Breast epithelium (tissue), 4 donors: ENCODE results near the gene SYNPO2. TPM values are rescaled to one million over a fixed set of nuclear protein-coding genes. Genes with fewer than 3 reads are reported as not detected.

Experiments
- DNase-seq, 2 donors: peaks; one replicate each; pipeline ENCODE4 v3.0.0-alpha.2; 2019; ENCODE audit warnings: low spot score in 2 of 2
- H3K27ac ChIP-seq, 2 donors: fragments of 200-600 bp; sonication (generic) in 1 of 2; one replicate each; pipeline ENCODE4 v1.5.1; 2016 to 2019; ENCODE audit warnings: mild to moderate bottlenecking in 1 of 2
- H3K27me3 ChIP-seq, 2 donors: fragments of 200-600 bp; sonication (generic) in 1 of 2; one replicate each; pipeline versions ENCODE4 v1.5.1 to v1.6.0; 2017 to 2019; ENCODE audit warnings: control low read depth in 1 of 2, mild to moderate bottlenecking in 1 of 2
- H3K36me3 ChIP-seq: fragments of 200-600 bp; one replicate; pipeline ENCODE4 v1.5.1; 2019
- H3K4me1 ChIP-seq, 2 donors: fragments of 200-600 bp; sonication (generic); one replicate each; pipeline ENCODE4 v1.5.1; 2016 to 2019; ENCODE audit warnings: control low read depth in 1 of 2
- H3K4me3 ChIP-seq, 3 donors: fragments of 200-600 bp; sonication (generic); 1 replicate in 2 of 3; 2 replicates in 1 of 3; pipeline ENCODE4 v1.5.1; 2016 to 2019; ENCODE audit warnings: mild to moderate bottlenecking in 3 of 3, moderate library complexity in 2 of 3
- H3K9me3 ChIP-seq, 2 donors: fragments of 200-600 bp; sonication (generic) in 1 of 2; one replicate each; pipeline ENCODE4 v1.5.1; 2016 to 2019; ENCODE audit warnings: control low read depth in 1 of 2
- CTCF ChIP-seq, 3 donors: fragments of 450-650 bp; IDR thresholded peaks; one replicate each; pipeline ENCODE4 v1.5.1; 2016 to 2017; ENCODE audit warnings: antibody characterized with exemption in 3 of 3, mild to moderate bottlenecking in 3 of 3, moderate library complexity in 3 of 3
- POLR2A ChIP-seq: fragments of 450-650 bp; IDR thresholded peaks from one replicate; pipeline ENCODE4 v1.6.1; 2016; ENCODE audit warnings: antibody characterized with exemption, mild to moderate bottlenecking, moderate library complexity
- POLR2AphosphoS5 ChIP-seq, 3 donors: sonication (generic); formaldehyde crosslinking; IDR thresholded peaks; one replicate each; pipeline ENCODE4 v1.6.1; 2017; ENCODE audit warnings: antibody characterized with exemption in 3 of 3
- intact Hi-C: fragments of 100-400 bp; cut with DNase I; formaldehyde crosslinking; loops from one replicate; pipeline ENCODE4 v1.15.1; 2023; ENCODE audit warnings: low total_unique reads
- total RNA-seq, 3 donors: library from RNA; depleted of rRNA; stranded (reverse); fragments of >200 nt; gene quantifications; one replicate each; pipeline ENCODE4 v1.1.0, GENCODE V29; 2016

The SYNPO2 gene
- total RNA-seq, 3 donors from 2014 or later: 30.2 to 90.1 (median 52.7) TPM

DNA sequence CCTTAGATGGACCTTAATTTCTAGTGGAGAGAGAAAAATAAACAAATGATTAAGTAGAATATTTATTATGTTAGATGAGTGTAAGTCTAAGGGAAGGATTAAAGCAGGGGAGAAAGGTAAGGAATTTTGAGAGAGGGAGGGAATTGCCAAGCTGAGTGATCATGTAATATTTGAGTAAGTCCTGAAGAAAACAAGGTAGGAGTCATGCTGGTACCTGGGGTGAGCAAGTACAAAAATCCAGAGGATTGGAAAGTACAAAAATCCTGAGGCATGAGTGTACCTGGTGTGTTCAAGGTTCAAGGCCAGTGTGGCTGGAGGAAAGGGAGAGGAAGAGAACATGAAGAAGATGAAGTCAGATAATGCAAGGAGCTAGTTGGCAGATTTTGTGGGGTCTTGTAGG, 159.8 kb downstream of the SYNPO2 start:
- TF ChIP-seq POLR2AphosphoS5 (IDR thresholded peaks at IDR 0.05): no peak
- TF ChIP-seq CTCF (IDR thresholded peaks at IDR 0.05): no peak
- TF ChIP-seq POLR2A: no peak
- no peaks in the 10 kb centered on the region for H3K36me3 ChIP-seq
- H3K4me3 ChIP-seq: no peak overlapping the region
- no peaks in the 10 kb centered on the region for H3K27me3 ChIP-seq
- peaks cover 0 to 5% of the 10 kb centered on the region in 2 donors for H3K4me1 ChIP-seq
- H3K27ac ChIP-seq: no peak overlapping the region
- no peak for DNase-seq
- intact Hi-C loops: no loop called here
- H3K9me3 ChIP-seq: no peaks in the 10 kb centered on the region

- Histone ChIP-seq H3K4me1 (peaks cover 0 to 5% of the 10 kb centered on the region in 2 donors), H3K9me3 (no peaks in the 10 kb centered on the region), H3K36me3 (no peaks in the 10 kb centered on the region), H3K27ac (no peak overlapping the region), H3K4me3 (no peak overlapping the region), H3K27me3 (no peaks in the 10 kb centered on the region)
- TF ChIP-seq POLR2A (no peak), POLR2AphosphoS5 (IDR thresholded peaks at IDR 0.05) (no peak), CTCF (IDR thresholded peaks at IDR 0.05) (no peak)
- intact Hi-C loops: no loop called here
- DNase-seq: no peak
These were observed 160.7 kb downstream of the SYNPO2 start for GRCh38 chr4:119049342-119049741.

- DNase-seq: no peak
- H3K4me3 ChIP-seq: no peak overlapping the region
- no peaks in the 10 kb centered on the region for H3K36me3 ChIP-seq
- TF ChIP-seq CTCF (IDR thresholded peaks at IDR 0.05) (no peak), POLR2AphosphoS5 (IDR thresholded peaks at IDR 0.05) (no peak), POLR2A (no peak)
- H3K4me1 ChIP-seq: no peaks in the 10 kb centered on the region
- intact Hi-C loops: no loop called here
- no peak overlapping the region for H3K27ac ChIP-seq
- no peaks in the 10 kb centered on the region for H3K9me3 ChIP-seq
- H3K27me3 ChIP-seq: no peaks in the 10 kb centered on the region
These were observed 162.0 kb downstream of the SYNPO2 start for GRCh38 chr4:119050527-119051090.

DNA sequence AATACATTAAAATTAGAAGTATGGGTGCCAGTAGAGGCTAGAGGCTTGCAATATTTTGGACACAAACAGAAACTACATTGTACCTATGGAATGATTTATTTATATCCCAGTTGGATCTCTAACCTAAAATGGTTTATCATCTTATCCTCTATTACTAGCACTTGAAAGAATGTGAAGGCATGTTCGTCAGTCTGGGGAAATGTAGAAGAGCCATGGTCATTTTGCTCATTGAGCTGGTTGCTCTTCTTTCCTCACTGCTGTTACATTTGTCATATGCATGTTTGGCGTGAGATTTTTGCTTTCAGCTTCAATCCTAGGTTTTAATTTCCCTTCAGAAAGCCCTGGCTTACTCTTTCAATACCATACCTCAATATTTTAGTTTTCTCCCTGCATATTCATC, 164.6 kb downstream of the SYNPO2 start:
- no peaks in the 10 kb centered on the region for H3K9me3 ChIP-seq
- intact Hi-C loops: no loop called here
- no peaks in the 10 kb centered on the region for H3K27me3 ChIP-seq
- no peak for DNase-seq
- no peak overlapping the region for H3K27ac ChIP-seq
- H3K36me3 ChIP-seq: no peaks in the 10 kb centered on the region
- H3K4me3 ChIP-seq: no peak overlapping the region
- H3K4me1 ChIP-seq: no peaks in the 10 kb centered on the region
- TF ChIP-seq POLR2AphosphoS5 (IDR thresholded peaks at IDR 0.05) (no peak), POLR2A (no peak), CTCF (IDR thresholded peaks at IDR 0.05) (no peak)

- Histone ChIP-seq H3K36me3 (no peaks in the 10 kb centered on the region), H3K4me1 (no peaks in the 10 kb centered on the region), H3K4me3 (no peak overlapping the region), H3K9me3 (no peaks in the 10 kb centered on the region), H3K27ac (no peak overlapping the region), H3K27me3 (no peaks in the 10 kb centered on the region)
- intact Hi-C loops: no loop called here
- DNase-seq: no peak
- no peak for TF ChIP-seq POLR2AphosphoS5 (IDR thresholded peaks at IDR 0.05)
- TF ChIP-seq CTCF (IDR thresholded peaks at IDR 0.05): no peak
- TF ChIP-seq POLR2A: no peak
These were observed 165.3 kb downstream of the SYNPO2 start for GRCh38 chr4:119053997-119054396.
